Measurements from ENCODE around the gene MYL12B.

The MYL12B gene

DNA sequence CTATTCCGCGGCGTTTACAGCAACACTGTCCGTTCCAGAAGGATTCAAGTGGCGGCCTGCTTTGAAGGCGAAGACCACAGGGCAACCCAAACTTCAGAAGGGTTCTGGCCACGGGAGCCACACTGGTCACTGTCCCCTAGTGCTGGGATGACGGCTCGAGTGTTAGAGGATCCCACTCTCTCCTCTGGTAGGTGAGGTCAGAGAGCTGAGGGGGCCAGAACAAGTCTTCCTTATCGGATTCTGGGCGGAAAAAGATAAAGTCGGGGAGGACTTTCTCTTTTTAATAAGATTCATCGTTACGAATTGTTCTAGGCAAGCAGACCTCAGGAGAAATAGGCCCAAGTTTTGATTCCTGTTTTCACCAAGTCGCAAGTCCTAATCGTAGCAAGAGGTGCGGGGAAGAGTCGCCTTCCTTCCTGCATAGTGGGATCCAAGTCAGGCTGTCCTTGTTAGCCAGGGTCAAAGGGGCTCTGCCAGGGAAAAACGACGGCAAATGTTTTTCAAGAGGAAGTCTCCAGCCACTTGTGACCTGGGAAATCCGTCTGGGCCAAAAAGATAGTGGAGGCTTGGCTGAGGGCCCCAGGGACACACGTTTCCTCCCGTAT lies 15.2 kb upstream of the MYL12B start:
- H3K36me3 ChIP-seq (ENCODE audit: insufficient read depth, low read length): peaks cover 11% of the 10 kb centered on the region
- no peaks in the 10 kb centered on the region for H3K27me3 ChIP-seq (ENCODE audit: insufficient read depth, low read length)
- peak overlapping the region; percentile 55 for H2AFZ ChIP-seq (ENCODE audit: low read depth, low read length)
- peaks cover 3% of the 10 kb centered on the region for H3K9me3 ChIP-seq (ENCODE audit: low read length)
- H3K4me3 ChIP-seq (ENCODE audit: low read length): peak overlapping the region; percentile 100
- H3K4me1 ChIP-seq (ENCODE audit: insufficient read depth, low read length): peaks cover 11% of the 10 kb centered on the region

DNA sequence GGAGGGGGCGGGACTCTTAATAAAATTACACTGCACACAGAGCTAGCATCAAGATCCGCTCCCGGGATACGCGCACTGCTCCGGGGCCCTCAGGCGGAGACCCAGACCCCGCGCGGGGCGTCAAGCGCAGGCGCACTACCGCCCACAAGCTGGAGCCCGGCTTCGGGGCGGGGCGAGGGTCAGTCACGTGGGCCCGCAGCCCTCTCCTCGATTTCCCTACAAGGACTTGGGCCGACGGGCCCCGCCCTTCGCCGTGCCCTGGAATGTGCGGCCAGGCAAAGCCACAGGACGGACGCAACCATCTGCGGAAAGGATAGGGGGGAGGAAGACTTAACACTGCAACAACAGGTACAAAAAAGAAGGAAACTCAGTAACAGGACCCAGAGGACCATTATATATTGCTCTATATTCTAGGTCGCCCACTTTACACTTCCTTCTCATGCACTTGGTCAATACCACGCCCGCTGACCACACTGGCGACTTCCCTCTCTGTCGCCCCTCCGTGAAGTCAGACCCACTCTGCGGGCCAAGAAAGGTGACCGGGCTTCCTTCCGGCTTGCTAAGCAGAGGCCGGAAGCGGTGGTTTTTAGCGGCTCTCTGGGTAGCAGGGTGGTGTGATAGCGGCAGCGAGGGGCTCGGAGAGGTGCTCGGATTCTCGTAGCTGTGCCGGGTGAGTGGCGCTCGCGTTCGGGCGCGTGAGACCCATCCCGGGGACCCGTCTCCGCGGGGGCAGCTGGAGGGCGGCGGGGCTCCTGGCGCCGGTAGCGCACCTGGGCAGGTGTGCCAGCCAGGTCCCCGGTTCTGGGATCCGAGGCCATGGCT lies 14.5 kb upstream of the MYL12B start, which contains the start of gene MYL12A:
Gene MYL12A, plus strand, starts transcription at position 562 of the 822 bp plus-strand sequence. CDS start 5,447 bp downstream, outside the sequence.
- peaks cover 3% of the 10 kb centered on the region for H3K9me3 ChIP-seq (ENCODE audit: low read length)
- peaks cover 11% of the 10 kb centered on the region for H3K4me1 ChIP-seq (ENCODE audit: insufficient read depth, low read length)
- peak within 1 kb of the TSS; percentile 55 for H2AFZ ChIP-seq (ENCODE audit: low read depth, low read length)
- H3K4me3 ChIP-seq (ENCODE audit: low read length): peak within 1 kb of the TSS; percentile 100
- H3K36me3 ChIP-seq (ENCODE audit: insufficient read depth, low read length): peaks cover 11% of the 10 kb centered on the region
- no peaks in the 10 kb centered on the region for H3K27me3 ChIP-seq (ENCODE audit: insufficient read depth, low read length)

- H3K27me3 ChIP-seq (ENCODE audit: insufficient read depth, low read length): no peaks in the 10 kb centered on the region
- peak overlapping the region; percentile 100 for H3K4me3 ChIP-seq (ENCODE audit: low read length)
- peak overlapping the region; percentile 55 for H2AFZ ChIP-seq (ENCODE audit: low read depth, low read length)
- peaks cover 11% of the 10 kb centered on the region for H3K4me1 ChIP-seq (ENCODE audit: insufficient read depth, low read length)
- H3K36me3 ChIP-seq (ENCODE audit: insufficient read depth, low read length): peaks cover 18% of the 10 kb centered on the region
- peaks cover 3% of the 10 kb centered on the region for H3K9me3 ChIP-seq (ENCODE audit: low read length)
Observed at GRCh38 chr18:3248062-3248657, 13.8 kb upstream of the MYL12B start.

GRCh38 chr18:3248658-3249359 lies 13.1 kb upstream of the MYL12B start:
- peaks cover 11% of the 10 kb centered on the region for H3K4me1 ChIP-seq (ENCODE audit: insufficient read depth, low read length)
- H3K4me3 ChIP-seq (ENCODE audit: low read length): peak overlapping the region; percentile 100
- H3K9me3 ChIP-seq (ENCODE audit: low read length): peaks cover 3% of the 10 kb centered on the region
- H2AFZ ChIP-seq (ENCODE audit: low read depth, low read length): peak overlapping the region; percentile 55
- no peaks in the 10 kb centered on the region for H3K27me3 ChIP-seq (ENCODE audit: insufficient read depth, low read length)
- H3K36me3 ChIP-seq (ENCODE audit: insufficient read depth, low read length): peaks cover 24% of the 10 kb centered on the region

DNA sequence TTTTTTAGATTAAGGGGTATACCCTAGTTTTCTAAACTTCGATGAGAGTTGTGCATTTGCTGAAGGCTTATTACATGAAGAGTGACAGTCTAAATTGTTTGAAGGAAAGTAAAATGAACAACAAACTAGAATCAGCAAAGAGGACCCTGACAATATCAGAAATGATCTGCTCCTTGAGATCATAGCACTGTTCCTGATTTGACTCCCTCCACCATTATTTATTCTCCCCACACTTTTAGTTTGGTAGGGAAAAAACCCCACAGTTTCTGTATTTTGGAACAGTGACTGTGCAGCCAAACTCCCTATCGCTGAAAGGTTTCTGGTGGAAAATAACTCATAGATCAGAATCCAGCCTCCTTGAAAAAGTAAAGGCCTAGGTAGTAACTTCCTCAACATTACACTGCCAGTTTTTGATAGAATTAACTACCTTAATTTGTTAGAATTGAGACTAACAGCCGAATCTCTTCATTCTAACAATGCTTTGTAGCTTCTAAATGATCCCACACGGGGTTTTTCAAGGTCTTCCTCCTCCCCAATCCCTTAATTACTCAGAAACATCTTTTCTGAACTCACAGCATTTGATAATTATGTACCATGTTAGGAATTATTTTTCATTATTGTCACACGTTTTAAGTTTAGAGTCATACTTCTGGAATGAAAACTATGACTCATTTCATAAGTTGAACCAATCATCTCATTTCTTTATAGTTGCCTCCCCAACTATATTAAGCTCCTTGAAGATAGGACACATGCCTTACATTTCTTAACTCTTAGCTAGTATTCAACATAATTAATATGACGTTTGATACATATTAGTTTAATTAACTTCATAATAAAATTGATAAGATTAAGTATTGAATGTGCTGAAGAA lies 11.5 kb upstream of the MYL12B start:
- Histone ChIP-seq H3K27me3 (ENCODE audit: insufficient read depth, low read length) (no peaks in the 10 kb centered on the region), H2AFZ (ENCODE audit: low read depth, low read length) (no peak overlapping the region), H3K36me3 (ENCODE audit: insufficient read depth, low read length) (peaks cover 41% of the 10 kb centered on the region), H3K4me3 (ENCODE audit: low read length) (no peak overlapping the region), H3K9me3 (ENCODE audit: low read length) (peaks cover 3% of the 10 kb centered on the region), H3K4me1 (ENCODE audit: insufficient read depth, low read length) (peaks cover 11% of the 10 kb centered on the region)

DNA sequence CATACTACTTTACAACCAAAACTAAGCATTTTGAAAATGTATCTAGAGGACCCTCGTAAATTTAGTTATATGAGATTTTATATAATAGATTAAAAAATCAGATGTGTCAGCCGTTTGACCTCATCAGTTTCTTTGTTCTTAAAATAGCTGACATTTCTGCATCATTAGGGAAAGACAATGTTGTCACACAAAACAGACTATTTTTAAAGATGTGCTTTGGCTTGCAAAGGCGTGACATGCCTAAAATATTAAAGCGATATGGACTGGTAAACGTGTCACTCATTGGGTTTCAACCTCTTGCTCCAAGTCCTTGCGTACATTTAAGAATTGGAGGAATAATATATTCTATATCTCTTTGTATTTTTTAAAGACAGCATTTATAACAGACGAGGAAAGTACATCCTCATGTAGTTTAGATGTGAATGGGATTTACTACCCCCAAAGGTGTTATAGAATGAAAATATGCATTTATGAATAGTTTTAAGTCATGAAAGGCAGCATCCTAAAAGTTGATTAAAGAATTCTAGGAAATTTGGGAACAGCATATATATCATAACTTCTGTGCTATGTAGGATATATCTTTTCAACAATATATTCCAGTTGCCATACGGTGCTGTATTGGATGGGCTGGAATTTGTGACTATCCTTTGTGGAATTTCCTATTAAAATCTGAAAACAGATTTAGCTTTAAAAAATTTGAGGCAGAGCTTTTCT lies 10.5 kb upstream of the MYL12B start:
- peaks cover 3% of the 10 kb centered on the region for H3K9me3 ChIP-seq (ENCODE audit: low read length)
- H3K4me1 ChIP-seq (ENCODE audit: insufficient read depth, low read length): peaks cover 11% of the 10 kb centered on the region
- no peak overlapping the region for H3K4me3 ChIP-seq (ENCODE audit: low read length)
- H3K27me3 ChIP-seq (ENCODE audit: insufficient read depth, low read length): no peaks in the 10 kb centered on the region
- peaks cover 50% of the 10 kb centered on the region for H3K36me3 ChIP-seq (ENCODE audit: insufficient read depth, low read length)
- no peak overlapping the region for H2AFZ ChIP-seq (ENCODE audit: low read depth, low read length)

DNA sequence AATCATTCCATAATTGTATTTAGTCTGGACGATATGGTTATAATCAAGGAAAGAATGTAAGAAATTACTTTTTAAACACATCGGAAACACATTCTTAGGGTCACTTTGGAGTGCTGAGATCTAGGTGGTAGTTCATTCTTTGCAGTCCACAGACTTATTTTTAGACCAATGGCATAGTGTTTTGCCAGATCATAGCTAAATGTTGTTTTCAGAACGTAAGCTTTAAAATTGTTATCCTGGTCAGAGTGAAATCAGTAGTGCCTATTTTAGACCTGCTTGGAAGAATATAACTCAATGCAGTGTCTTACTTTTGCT lies 10.0 kb upstream of the MYL12B start:
- Histone ChIP-seq H3K9me3 (ENCODE audit: low read length) (no peaks in the 10 kb centered on the region), H2AFZ (ENCODE audit: low read depth, low read length) (no peak overlapping the region), H3K4me3 (ENCODE audit: low read length) (no peak overlapping the region), H3K36me3 (ENCODE audit: insufficient read depth, low read length) (peaks cover 55% of the 10 kb centered on the region), H3K27me3 (ENCODE audit: insufficient read depth, low read length) (no peaks in the 10 kb centered on the region), H3K4me1 (ENCODE audit: insufficient read depth, low read length) (peaks cover 14% of the 10 kb centered on the region)

- Histone ChIP-seq H3K4me1 (ENCODE audit: insufficient read depth, low read length) (peaks cover 14% of the 10 kb centered on the region), H3K27me3 (ENCODE audit: insufficient read depth, low read length) (no peaks in the 10 kb centered on the region), H3K4me3 (ENCODE audit: low read length) (no peak overlapping the region), H3K9me3 (ENCODE audit: low read length) (no peaks in the 10 kb centered on the region), H2AFZ (ENCODE audit: low read depth, low read length) (no peak overlapping the region), H3K36me3 (ENCODE audit: insufficient read depth, low read length) (peaks cover 64% of the 10 kb centered on the region)
Observed at GRCh38 chr18:3252843-3253242, 9.1 kb upstream of the MYL12B start.

DNA sequence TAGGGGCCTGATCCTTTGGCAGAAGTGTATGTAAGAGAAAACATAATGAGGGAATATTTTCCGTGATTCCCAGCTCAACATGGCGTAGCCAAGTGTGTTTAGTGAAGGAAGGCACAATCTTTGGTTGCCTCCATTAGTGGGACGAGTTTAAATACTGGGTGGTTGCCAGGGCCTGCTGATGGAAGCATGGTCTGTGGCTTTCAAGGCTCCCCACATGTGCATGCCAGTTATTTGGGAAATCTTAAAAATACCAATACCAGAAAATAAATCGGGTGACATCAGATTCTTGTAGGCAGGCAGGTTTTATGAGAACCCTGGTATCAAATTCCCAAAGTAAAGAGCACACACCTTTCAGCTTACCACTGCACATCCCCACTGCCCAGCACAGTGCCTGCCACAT lies 7.2 kb upstream of the MYL12B start:
- H3K36me3 ChIP-seq (ENCODE audit: insufficient read depth, low read length): peaks cover 73% of the 10 kb centered on the region
- peaks cover 5% of the 10 kb centered on the region for H3K4me1 ChIP-seq (ENCODE audit: insufficient read depth, low read length)
- no peaks in the 10 kb centered on the region for H3K27me3 ChIP-seq (ENCODE audit: insufficient read depth, low read length)
- no peak overlapping the region for H2AFZ ChIP-seq (ENCODE audit: low read depth, low read length)
- H3K9me3 ChIP-seq (ENCODE audit: low read length): no peaks in the 10 kb centered on the region
- no peak overlapping the region for H3K4me3 ChIP-seq (ENCODE audit: low read length)

GRCh38 chr18:3255611-3256165 lies 6.2 kb upstream of the MYL12B start:
- Histone ChIP-seq H3K36me3 (ENCODE audit: insufficient read depth, low read length) (peaks cover 66% of the 10 kb centered on the region), H3K9me3 (ENCODE audit: low read length) (no peaks in the 10 kb centered on the region), H3K4me3 (ENCODE audit: low read length) (no peak overlapping the region), H3K27me3 (ENCODE audit: insufficient read depth, low read length) (no peaks in the 10 kb centered on the region), H3K4me1 (ENCODE audit: insufficient read depth, low read length) (peaks cover 4% of the 10 kb centered on the region), H2AFZ (ENCODE audit: low read depth, low read length) (no peak overlapping the region)

DNA sequence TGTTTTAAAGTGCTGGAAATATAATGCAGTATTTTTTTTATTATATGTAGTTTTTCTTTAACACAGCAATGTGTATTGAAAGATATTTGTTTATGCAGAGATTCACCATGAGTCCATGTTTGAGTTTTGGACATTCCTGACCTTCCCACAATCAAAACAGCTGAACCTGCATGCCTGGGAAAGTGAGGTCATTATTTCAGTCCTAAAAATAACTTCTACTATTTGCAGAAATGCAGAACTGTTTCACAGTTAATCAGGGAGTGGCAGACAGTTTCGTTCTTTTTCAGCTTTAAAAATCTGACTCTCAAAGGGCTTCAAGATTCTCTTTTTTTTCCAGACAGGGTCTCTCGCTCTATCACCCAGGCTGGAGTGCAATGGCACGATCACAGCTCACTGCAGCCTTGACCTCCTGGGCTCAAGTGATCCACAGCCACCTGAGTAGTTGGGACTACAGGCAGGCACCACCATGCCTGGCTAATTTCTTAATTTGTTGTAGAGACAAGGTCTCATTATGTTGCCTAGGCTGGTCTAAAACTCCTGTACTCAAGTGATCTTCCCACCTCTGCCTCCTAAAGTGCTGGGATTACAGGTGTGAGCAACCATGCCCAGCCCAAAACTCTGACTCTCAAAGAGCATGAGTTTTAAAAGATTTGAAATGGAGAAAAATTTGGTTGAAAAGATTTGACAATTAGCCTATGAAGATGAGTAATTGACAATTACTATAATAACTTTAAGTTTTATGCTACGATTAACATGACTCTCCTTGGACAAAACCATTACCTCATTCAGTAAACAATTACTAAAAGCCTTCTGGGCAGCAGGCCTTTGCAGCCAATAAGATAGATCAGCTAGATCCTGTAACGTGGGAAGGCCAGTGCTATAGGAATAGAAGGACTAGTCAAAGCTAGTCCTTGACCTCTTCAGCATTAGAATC lies 5.0 kb upstream of the MYL12B start:
- H3K9me3 ChIP-seq (ENCODE audit: low read length): no peaks in the 10 kb centered on the region
- H3K4me3 ChIP-seq (ENCODE audit: low read length): no peak overlapping the region
- H2AFZ ChIP-seq (ENCODE audit: low read depth, low read length): no peak overlapping the region
- no peaks in the 10 kb centered on the region for H3K27me3 ChIP-seq (ENCODE audit: insufficient read depth, low read length)
- H3K4me1 ChIP-seq (ENCODE audit: insufficient read depth, low read length): peaks cover 8% of the 10 kb centered on the region
- H3K36me3 ChIP-seq (ENCODE audit: insufficient read depth, low read length): peaks cover 66% of the 10 kb centered on the region
